ENCODE results near the gene RBM47. TPM values are rescaled to one million over a fixed set of nuclear protein-coding genes. Genes with fewer than 3 reads are reported as not detected.
"Not testable (repeated sequence)": the region's sequence is repeated elsewhere in the genome, so short reads cannot be mapped to it uniquely, and the experiment has no call there.

Gene RBM47
- polyA plus RNA-seq, 1 experiment, result 0.62 TPM

DNA sequence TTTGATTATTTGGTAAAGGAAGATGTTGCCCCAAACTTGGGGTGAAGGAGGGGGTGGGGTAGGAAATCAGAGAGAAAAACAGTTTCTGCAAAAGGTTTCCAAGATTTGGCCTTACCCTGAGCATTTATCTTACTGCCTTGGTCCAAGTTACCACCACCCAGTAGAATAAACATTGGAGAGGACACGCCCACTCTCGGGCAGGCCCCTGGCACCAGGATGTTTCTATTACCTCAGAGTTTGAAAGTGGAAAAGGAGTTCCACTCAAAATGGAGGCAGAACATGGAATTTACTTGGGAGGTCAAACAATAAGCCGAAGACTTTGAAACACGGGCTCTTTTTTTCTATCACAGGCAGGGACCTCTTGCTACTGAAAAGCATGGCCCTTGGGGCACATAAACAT is 180.8 kb downstream of the RBM47 start:
- TF ChIP-seq, protein P1, sequence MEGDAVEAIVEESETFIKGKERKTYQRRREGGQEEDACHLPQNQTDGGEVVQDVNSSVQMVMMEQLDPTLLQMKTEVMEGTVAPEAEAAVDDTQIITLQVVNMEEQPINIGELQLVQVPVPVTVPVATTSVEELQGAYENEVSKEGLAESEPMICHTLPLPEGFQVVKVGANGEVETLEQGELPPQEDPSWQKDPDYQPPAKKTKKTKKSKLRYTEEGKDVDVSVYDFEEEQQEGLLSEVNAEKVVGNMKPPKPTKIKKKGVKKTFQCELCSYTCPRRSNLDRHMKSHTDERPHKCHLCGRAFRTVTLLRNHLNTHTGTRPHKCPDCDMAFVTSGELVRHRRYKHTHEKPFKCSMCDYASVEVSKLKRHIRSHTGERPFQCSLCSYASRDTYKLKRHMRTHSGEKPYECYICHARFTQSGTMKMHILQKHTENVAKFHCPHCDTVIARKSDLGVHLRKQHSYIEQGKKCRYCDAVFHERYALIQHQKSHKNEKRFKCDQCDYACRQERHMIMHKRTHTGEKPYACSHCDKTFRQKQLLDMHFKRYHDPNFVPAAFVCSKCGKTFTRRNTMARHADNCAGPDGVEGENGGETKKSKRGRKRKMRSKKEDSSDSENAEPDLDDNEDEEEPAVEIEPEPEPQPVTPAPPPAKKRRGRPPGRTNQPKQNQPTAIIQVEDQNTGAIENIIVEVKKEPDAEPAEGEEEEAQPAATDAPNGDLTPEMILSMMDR (IDR thresholded peaks at IDR 0.05; ENCODE audit: low read depth, low read length), result no peak
- POLR2A ChIA-PET, result no interaction called here
- no peak overlapping the region for H3K4me3 ChIP-seq (ENCODE audit: low read depth, low read length)
- H3K9me3 ChIP-seq (ENCODE audit: control insufficient read depth, insufficient read depth, low read length), result no peaks in the 10 kb centered on the region
- CTCF ChIA-PET, result no interaction called here
- no peak overlapping the region for H3K27ac ChIP-seq (ENCODE audit: low read depth, low read length)
- H3K27me3 ChIP-seq (ENCODE audit: control insufficient read depth, insufficient read depth, low read length), result no peaks in the 10 kb centered on the region
- no peak for DNase-seq (ENCODE audit: low read depth, low spot score)

DNA sequence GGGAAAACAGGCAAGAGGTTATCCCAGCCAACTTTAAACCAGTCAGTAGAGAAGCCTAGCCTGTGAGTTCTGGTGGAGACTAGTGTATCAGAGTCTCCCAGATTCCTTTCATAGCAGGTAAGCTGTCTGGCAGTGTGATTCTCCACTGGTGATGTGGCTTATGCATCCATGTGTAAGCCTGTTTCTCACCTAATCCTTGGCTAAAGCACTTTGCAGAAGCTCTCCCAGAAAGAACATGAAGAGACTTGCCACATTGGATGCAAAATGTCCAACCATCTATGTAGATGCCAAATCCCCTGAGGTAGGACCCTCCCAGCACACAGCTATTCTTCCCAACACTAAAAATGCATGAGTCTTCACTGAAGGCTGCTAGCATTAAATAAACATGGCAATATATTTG is 182.8 kb downstream of the RBM47 start:
- ChIA-PET CTCF (no interaction called here), POLR2A (no interaction called here)
- Histone ChIP-seq H3K9me3 (ENCODE audit: control insufficient read depth, insufficient read depth, low read length) (no peaks in the 10 kb centered on the region), H3K27ac (ENCODE audit: low read depth, low read length) (no peak overlapping the region), H3K4me3 (ENCODE audit: low read depth, low read length) (no peak overlapping the region), H3K27me3 (ENCODE audit: control insufficient read depth, insufficient read depth, low read length) (no peaks in the 10 kb centered on the region)
- TF ChIP-seq, protein P1 (IDR thresholded peaks at IDR 0.05; ENCODE audit: low read depth, low read length), result no peak
- DNase-seq (ENCODE audit: low read depth, low spot score), result no peak

DNA sequence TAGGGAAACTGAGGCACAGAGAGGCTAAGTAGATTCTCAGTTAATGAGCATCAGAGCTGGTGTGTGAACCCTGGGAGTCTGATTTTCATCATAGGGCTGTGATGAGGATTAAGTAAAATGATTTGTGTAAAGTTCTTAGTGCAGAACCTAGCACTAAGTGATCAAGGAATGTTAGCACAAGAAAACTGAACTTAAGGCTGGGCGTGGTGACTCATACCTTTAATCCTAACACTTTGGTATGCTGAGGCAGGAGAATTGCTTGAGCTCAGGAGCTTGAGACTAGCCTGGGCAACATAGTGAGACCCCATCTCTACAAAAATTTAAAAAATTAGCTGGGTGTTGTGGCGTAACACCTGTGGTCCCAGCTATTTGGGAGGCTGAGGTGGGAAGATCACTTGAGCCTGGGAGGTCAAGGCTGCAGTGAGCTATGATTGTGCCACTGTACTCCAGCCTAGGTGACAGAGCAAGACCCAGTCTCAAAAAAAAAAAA is 183.4 kb downstream of the RBM47 start:
- H3K27ac ChIP-seq (ENCODE audit: low read depth, low read length); H3K9me3 ChIP-seq (ENCODE audit: control insufficient read depth, insufficient read depth, low read length); DNase-seq (ENCODE audit: low read depth, low spot score); H3K4me3 ChIP-seq (ENCODE audit: low read depth, low read length); POLR2A ChIA-PET; H3K27me3 ChIP-seq (ENCODE audit: control insufficient read depth, insufficient read depth, low read length): not testable (repeated sequence)
- CTCF ChIA-PET, result interaction anchor here (0.6 kb wide), 1 partner anchor 129 kb away, joined by 3 read pairs; no protein-coding TSS in a partner anchor

DNA sequence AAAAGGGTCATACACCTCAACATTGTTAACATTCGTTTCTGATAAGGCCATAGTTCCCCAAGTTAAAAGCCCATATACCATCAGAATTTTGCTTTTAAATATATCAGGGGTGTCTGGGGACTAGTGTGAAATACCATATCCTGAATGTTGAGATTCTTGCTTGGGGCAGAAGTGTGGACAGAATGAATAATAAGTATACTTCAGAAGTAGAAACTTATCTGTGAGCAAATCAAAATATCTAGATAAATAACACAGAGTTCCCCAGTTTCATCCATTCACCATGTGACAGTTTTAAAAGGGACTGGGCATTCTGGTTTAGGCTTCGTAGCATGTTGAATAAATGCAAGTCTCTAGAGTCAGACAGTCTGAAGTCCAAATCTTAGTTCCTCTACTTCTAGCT is 184.0 kb downstream of the RBM47 start:
- POLR2A ChIA-PET, result no interaction called here
- H3K27ac ChIP-seq (ENCODE audit: low read depth, low read length), result no peak overlapping the region

DNA sequence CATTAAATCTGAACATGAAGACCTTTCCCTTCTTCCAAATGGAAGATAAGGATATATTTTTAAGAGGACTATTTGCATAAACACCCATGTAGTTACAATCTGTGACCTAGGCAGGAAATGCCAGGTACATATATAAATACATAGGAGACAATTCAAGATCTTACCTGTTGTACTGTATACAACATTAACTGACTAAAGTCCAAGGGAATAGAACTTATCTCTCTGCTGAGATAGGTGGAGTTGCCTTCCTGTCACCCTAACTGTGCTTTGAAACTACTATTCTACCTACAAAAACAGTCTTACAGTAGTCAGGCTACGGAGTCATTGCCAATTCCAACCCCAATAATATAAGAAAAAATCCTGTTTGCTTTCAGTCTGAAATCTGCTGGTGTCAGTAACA is 188.2 kb downstream of the RBM47 start:
- POLR2A ChIA-PET, result no interaction called here
- DNase-seq (ENCODE audit: low read depth, low spot score), result no peak
- TF ChIP-seq, protein P1 (IDR thresholded peaks at IDR 0.05; ENCODE audit: low read depth, low read length), result no peak
- Histone ChIP-seq H3K27ac (ENCODE audit: low read depth, low read length) (no peak overlapping the region), H3K4me3 (ENCODE audit: low read depth, low read length) (no peak overlapping the region), H3K9me3 (ENCODE audit: control insufficient read depth, insufficient read depth, low read length) (peaks cover 13% of the 10 kb centered on the region; the same call in 1 of the 2 replicates), H3K27me3 (ENCODE audit: control insufficient read depth, insufficient read depth, low read length) (peaks cover 3% of the 10 kb centered on the region)
- CTCF ChIA-PET, result no interaction called here

More for the DNA sequence above, 184.0 kb downstream of the RBM47 start:
- no peak for DNase-seq (ENCODE audit: low read depth, low spot score)
- Histone ChIP-seq H3K4me3 (ENCODE audit: low read depth, low read length) (no peak overlapping the region), H3K9me3 (ENCODE audit: control insufficient read depth, insufficient read depth, low read length) (no peaks in the 10 kb centered on the region), H3K27me3 (ENCODE audit: control insufficient read depth, insufficient read depth, low read length) (no peaks in the 10 kb centered on the region)
- TF ChIP-seq, protein P1 (IDR thresholded peaks at IDR 0.05; ENCODE audit: low read depth, low read length), result no peak
- CTCF ChIA-PET, result no interaction called here

DNA sequence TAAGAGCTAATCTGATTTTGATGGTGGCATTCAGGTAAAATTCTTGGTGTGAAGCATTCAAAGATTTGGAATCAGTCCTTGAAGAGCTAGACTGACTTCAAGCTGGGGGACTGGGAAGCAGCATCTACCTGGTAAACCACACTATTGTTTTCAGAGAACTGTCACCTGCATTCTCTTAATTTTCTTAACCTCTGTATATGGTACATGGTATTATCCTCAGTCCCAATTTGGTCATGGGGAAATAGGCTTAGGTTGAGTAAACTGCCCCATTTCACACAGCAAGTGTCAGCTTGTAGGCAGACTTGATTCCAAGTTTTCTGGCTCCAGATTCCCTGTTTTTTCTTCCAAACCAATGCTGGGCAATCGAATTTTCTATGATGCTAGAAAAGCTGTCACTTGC is 190.1 kb downstream of the RBM47 start:
- TF ChIP-seq, protein P1 (IDR thresholded peaks at IDR 0.05; ENCODE audit: low read depth, low read length), result no peak

More for the DNA sequence above, 190.1 kb downstream of the RBM47 start:
- peaks cover 13% of the 10 kb centered on the region; the same call in 1 of the 2 replicates for H3K9me3 ChIP-seq (ENCODE audit: control insufficient read depth, insufficient read depth, low read length)
- peaks cover 3% of the 10 kb centered on the region for H3K27me3 ChIP-seq (ENCODE audit: control insufficient read depth, insufficient read depth, low read length)
- no peak overlapping the region for H3K27ac ChIP-seq (ENCODE audit: low read depth, low read length)
- no peak overlapping the region for H3K4me3 ChIP-seq (ENCODE audit: low read depth, low read length)
- POLR2A ChIA-PET, result no interaction called here
- DNase-seq (ENCODE audit: low read depth, low spot score), result no peak
- CTCF ChIA-PET, result no interaction called here
